ENCODE measurements around the gene DLGAP3.

The DLGAP3 gene

GRCh38 chr1:34901919-34902318 is 27.5 kb downstream of the DLGAP3 start:
- DNase-seq = no peak

GRCh38 chr1:34900775-34901502 is 28.5 kb downstream of the DLGAP3 start:
- no peak for DNase-seq

GRCh38 chr1:34899906-34900305 is 29.5 kb downstream of the DLGAP3 start:
- DNase-seq = no peak

- DNase-seq = no peak
These were observed 30.0 kb downstream of the DLGAP3 start for GRCh38 chr1:34899471-34899870.

- DNase-seq = no peak
These were observed 31.1 kb downstream of the DLGAP3 start for GRCh38 chr1:34898330-34898761.

- DNase-seq = no peak
These were observed 32.8 kb downstream of the DLGAP3 start for GRCh38 chr1:34896612-34897011.

GRCh38 chr1:34889705-34890104 is 39.7 kb downstream of the DLGAP3 start:
- no peak for DNase-seq

DNA sequence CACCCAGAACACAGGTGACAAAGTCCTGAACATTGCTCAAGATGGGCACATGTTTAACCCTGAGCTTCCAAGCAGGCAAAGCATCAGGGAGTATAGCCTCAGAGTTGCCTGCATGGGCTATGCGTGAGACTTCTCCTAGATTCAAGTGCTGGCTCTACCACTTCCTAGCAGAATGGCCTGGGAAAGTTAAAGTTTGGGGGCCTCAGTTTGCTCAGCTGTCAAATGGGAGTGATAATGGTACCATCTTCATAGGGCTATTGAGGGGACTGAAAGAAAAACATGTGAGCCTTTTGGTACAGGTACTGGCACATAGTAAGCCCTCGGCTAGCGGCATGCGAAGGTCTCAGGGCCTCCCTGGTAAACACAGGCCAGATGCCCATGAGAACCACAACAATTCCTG is 41.9 kb downstream of the DLGAP3 start:
- DNase-seq = no peak

DNA sequence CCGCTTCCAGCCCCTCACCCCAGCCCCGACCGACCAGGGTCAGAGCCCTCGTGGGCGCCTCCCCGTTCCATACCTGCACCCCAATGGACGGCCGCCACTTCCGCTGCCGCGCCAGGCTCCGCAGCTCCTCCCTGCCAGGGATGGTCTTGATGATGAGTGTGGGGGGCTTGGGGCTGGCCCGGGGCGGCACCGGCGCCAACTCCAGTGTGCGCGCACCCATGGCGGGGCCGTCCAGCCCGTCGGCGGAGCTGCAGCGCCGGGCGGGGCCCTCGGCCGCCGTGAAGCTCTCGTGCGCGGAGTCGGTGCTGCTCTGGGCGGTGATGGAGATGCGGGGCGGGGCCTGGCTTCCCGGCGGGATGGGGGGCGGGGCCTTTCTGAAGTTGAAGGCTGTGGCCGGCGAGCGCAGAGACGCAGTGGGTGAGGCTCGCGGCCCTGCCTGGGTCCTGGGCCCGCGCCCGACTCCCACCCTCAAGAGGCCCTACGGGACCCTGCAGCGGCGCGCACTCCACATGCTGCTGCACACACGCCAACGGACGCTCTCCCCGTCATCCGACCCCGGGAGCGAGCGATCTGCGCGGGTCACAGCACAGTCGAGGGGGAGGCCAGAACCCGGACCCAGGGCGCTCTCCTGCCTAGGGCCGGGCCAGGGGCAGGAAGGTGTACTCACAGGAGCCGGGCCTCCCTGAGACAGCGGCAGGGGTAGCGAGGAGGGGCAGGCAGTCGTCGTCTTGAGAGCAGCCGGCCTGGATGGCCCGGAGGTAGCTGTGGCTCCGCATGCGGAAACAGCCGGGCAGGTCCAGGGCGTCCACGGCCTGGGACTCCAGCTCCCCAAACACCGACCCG is 43.8 kb downstream of the DLGAP3 start:
- peak; percentile 53 for DNase-seq

- no peak for DNase-seq
These were observed 44.5 kb downstream of the DLGAP3 start for GRCh38 chr1:34884961-34885360.

- DNase-seq = no peak
These were observed 44.9 kb downstream of the DLGAP3 start for GRCh38 chr1:34884536-34884935.

GRCh38 chr1:34879230-34879629 is 50.2 kb downstream of the DLGAP3 start:
- DNase-seq = no peak

DNA sequence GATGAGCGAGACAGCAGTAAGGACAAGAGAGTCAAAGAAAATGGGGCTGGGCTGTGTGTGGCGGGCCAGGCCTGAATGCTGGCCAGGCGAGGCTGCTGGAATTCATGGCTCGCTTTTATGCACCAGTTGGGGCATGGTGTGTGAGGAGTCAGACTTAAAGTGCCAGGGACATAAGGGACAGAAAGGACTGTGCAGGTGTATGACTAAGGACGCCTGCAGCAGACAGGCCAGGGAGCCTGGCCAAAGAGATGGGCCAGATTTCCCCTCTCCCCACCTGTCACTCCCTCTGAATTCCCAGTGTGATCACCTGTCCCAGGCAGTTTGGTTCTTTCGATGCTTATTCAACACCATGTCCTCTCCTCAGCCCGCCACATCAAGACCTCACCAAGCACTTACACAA is 53.0 kb downstream of the DLGAP3 start:
- DNase-seq = no peak

GRCh38 chr1:34874296-34874952 is 55.0 kb downstream of the DLGAP3 start:
- DNase-seq = no peak

- DNase-seq = no peak
These were observed 57.3 kb downstream of the DLGAP3 start for GRCh38 chr1:34872133-34872503.

- DNase-seq = no peak
These were observed 57.9 kb downstream of the DLGAP3 start for GRCh38 chr1:34871443-34872132.

DNA sequence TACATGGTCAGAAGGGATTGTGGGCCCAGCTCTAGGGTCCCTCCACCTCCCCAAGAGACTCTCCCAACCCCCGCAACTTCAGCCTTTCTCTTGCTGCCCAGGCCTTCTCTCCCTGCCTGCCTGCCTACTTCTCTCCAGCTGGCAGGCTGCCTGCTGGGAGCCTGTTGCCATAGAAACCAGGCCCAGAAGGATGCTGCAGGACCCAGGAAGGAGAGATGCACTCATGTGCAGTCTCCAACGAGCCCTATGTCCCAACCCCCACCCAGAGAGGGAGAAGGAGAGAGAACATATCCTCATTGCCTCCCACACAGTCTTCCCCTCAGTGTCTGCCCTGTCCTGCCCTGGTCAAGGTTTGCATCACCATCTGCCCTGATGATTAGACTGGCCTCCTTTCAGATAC is 59.1 kb downstream of the DLGAP3 start:
- DNase-seq = no peak

DNA sequence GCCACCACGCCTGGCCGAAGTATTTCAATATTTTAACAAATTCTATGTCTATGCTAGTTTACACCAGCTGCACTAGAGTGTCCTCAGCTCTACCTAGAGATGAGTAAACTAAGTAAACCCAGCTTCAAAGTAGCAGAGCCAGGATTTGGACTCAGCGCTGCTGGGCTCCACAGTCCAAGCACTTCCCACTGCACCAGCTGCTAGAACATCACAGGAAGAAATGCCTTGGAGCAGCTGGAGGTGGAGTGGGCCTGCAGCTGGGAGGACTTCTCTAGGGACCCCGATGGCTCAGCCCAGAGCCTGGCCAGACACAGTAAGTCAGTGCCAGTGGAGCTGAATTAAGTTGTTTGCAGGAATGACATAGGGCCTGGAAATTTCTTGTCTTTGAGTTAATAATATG is 59.7 kb downstream of the DLGAP3 start:
- DNase-seq = no peak

- no peak for DNase-seq
These were observed 61.0 kb downstream of the DLGAP3 start for GRCh38 chr1:34868230-34869049.

GRCh38 chr1:34867415-34867814 is 62.0 kb downstream of the DLGAP3 start:
- DNase-seq = no peak

DNA sequence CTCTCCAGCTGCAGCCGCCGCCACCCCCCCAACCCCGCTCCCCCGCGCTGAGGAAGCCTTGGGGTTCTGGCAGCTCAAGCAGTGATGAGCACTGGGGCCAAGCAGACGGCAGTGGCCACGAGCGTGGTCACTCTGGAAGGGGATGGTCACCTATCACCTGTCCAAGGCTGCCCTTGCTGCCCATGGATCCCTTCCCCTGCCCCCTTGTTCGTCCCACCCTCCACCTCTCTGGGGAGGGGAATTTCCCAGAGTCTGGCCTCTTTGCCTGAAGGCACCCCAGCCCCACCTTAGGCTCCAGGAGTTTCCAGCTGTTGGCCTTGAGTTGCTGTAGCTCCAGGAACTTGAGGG is 62.7 kb downstream of the DLGAP3 start:
- DNase-seq = no peak

- peak; percentile 92 for DNase-seq
These were observed 63.3 kb downstream of the DLGAP3 start for GRCh38 chr1:34865981-34866761.
